ENCODE data around the gene APOC4.
A peak's percentile ranks its signal among the peaks of the same experiment; 100 is the strongest.

APOC4 gene

GRCh38 chr19:44955505-44956439 lies 13.7 kb downstream of the APOC4 start:
- CTCF ChIA-PET, result interaction anchor here (1.2 to 10.4 kb wide), 3 partner anchors 45 to 53 kb away, joined by 4 to 102 read pairs (median 4); partner anchors contain the start of gene APOE
- POLR2A ChIA-PET, result interaction anchor here (0.5 to 1.3 kb wide), 2 partner anchors 46 to 125 kb away, joined by 3 to 4 read pairs; no protein-coding TSS in a partner anchor

GRCh38 chr19:44957526-44957925 lies 15.5 kb downstream of the APOC4 start:
- WGBS (ENCODE audit: insufficient coverage), result 92% methylated on average over 3 of the region's 7 CpGs
- Histone ChIP-seq H3K4me3 (ENCODE audit: control insufficient read depth in 1 of 7, extremely low read depth in 1 of 7, insufficient read depth in 4 of 7, low read depth in 2 of 7, low read length in 6 of 7) (no peak overlapping the region), H3K4me1 (ENCODE audit: control extremely low read depth in 1 of 4, control insufficient read depth in 4 of 4, insufficient read depth in 4 of 4, low read length in 3 of 4) (peaks cover 14 to 36% (median 30%) of the 10 kb centered on the region in 4 experiments), H3K9me3 (ENCODE audit: control extremely low read depth in 1 of 5, control insufficient read depth in 4 of 5, insufficient read depth in 2 of 5, low read depth in 1 of 5, low read length in 4 of 5) (no peaks in the 10 kb centered on the region), H3K27ac (ENCODE audit: insufficient read depth in 1 of 2, low read depth in 1 of 2, low read length in 2 of 2, poor library complexity in 1 of 2, severe bottlenecking in 2 of 2) (peak overlapping the region in 1 of 2 experiments; percentile 17), H3K27me3 (replicated peaks in 2 of 5; ENCODE audit: control insufficient read depth in 4 of 5, insufficient read depth in 5 of 5, low read length in 4 of 5) (no peaks in the 10 kb centered on the region), H3K36me3 (ENCODE audit: control insufficient read depth in 4 of 4, insufficient read depth in 4 of 4, low read length in 3 of 4) (peaks cover 0 to 37% (median 16%) of the 10 kb centered on the region in 4 experiments)
- ChIA-PET CTCF (interaction anchor here (1.2 to 10.4 kb wide), 3 partner anchors 10 to 55 kb away, joined by 3 to 102 read pairs (median 3); partner anchors contain the start of gene APOE), POLR2A (no interaction called here)
- DNase-seq, result no peak

More at GRCh38 chr19:44955505-44956439, 13.7 kb downstream of the APOC4 start:
- Histone ChIP-seq H3K27me3 (replicated peaks in 2 of 5; ENCODE audit: control insufficient read depth in 4 of 5, insufficient read depth in 5 of 5, low read length in 4 of 5) (no peaks in the 10 kb centered on the region), H3K4me3 (ENCODE audit: control insufficient read depth in 1 of 7, extremely low read depth in 1 of 7, insufficient read depth in 4 of 7, low read depth in 2 of 7, low read length in 6 of 7) (peak overlapping the region; percentile 72 to 100 (median 93)), H3K9me3 (ENCODE audit: control extremely low read depth in 1 of 5, control insufficient read depth in 4 of 5, insufficient read depth in 2 of 5, low read depth in 1 of 5, low read length in 4 of 5) (no peaks in the 10 kb centered on the region), H3K27ac (ENCODE audit: insufficient read depth in 1 of 2, low read depth in 1 of 2, low read length in 2 of 2, poor library complexity in 1 of 2, severe bottlenecking in 2 of 2) (peak overlapping the region; percentile 91 to 95), H3K36me3 (ENCODE audit: control insufficient read depth in 4 of 4, insufficient read depth in 4 of 4, low read length in 3 of 4) (peaks cover 0 to 20% (median 4%) of the 10 kb centered on the region in 4 experiments), H3K4me1 (ENCODE audit: control extremely low read depth in 1 of 4, control insufficient read depth in 4 of 4, insufficient read depth in 4 of 4, low read length in 3 of 4) (peaks cover 14 to 36% (median 30%) of the 10 kb centered on the region in 4 experiments)
- WGBS (ENCODE audit: insufficient coverage), result 13% methylated on average over 25 of the region's 40 CpGs
- DNase-seq, result no peak

- ChIA-PET CTCF (interaction anchor here (1.0 to 10.4 kb wide), 4 partner anchors 10 to 55 kb away, joined by 3 to 102 read pairs (median 3); partner anchors contain the start of gene APOE), POLR2A (interaction anchor here (0.6 kb wide), 1 partner anchor 80 kb away, joined by 3 read pairs; no protein-coding TSS in a partner anchor)
- Histone ChIP-seq H3K27me3 (replicated peaks in 2 of 5; ENCODE audit: control insufficient read depth in 4 of 5, insufficient read depth in 5 of 5, low read length in 4 of 5) (no peaks in the 10 kb centered on the region), H3K4me3 (ENCODE audit: control insufficient read depth in 1 of 7, extremely low read depth in 1 of 7, insufficient read depth in 4 of 7, low read depth in 2 of 7, low read length in 6 of 7) (no peak overlapping the region), H3K9me3 (ENCODE audit: control extremely low read depth in 1 of 5, control insufficient read depth in 4 of 5, insufficient read depth in 2 of 5, low read depth in 1 of 5, low read length in 4 of 5) (no peaks in the 10 kb centered on the region), H3K36me3 (ENCODE audit: control insufficient read depth in 4 of 4, insufficient read depth in 4 of 4, low read length in 3 of 4) (peaks cover 0 to 37% (median 16%) of the 10 kb centered on the region in 4 experiments), H3K4me1 (ENCODE audit: control extremely low read depth in 1 of 4, control insufficient read depth in 4 of 4, insufficient read depth in 4 of 4, low read length in 3 of 4) (peaks cover 14 to 36% (median 30%) of the 10 kb centered on the region in 4 experiments), H3K27ac (ENCODE audit: insufficient read depth in 1 of 2, low read depth in 1 of 2, low read length in 2 of 2, poor library complexity in 1 of 2, severe bottlenecking in 2 of 2) (no peak overlapping the region)
- DNase-seq, result no peak
- WGBS (ENCODE audit: insufficient coverage), result 90% methylated on average over 3 of the region's 9 CpGs
Observed at GRCh38 chr19:44958090-44958489, 16.1 kb downstream of the APOC4 start.

- POLR2A ChIA-PET, result interaction anchor here (0.9 kb wide), 1 partner anchor 18 kb away, joined by 3 read pairs; no protein-coding TSS in a partner anchor
- CTCF ChIA-PET, result interaction anchor here (1.0 to 2.2 kb wide), 3 partner anchors 8 to 49 kb away, joined by 3 to 8 read pairs (median 5); no protein-coding TSS in a partner anchor
- H3K9me3 ChIP-seq (ENCODE audit: control extremely low read depth in 1 of 5, control insufficient read depth in 4 of 5, insufficient read depth in 2 of 5, low read depth in 1 of 5, low read length in 4 of 5), result no peaks in the 10 kb centered on the region
- peaks cover 9 to 24% (median 21%) of the 10 kb centered on the region in 4 experiments for H3K4me1 ChIP-seq (ENCODE audit: control extremely low read depth in 1 of 4, control insufficient read depth in 4 of 4, insufficient read depth in 4 of 4, low read length in 3 of 4)
- H3K27ac ChIP-seq (ENCODE audit: insufficient read depth in 1 of 2, low read depth in 1 of 2, low read length in 2 of 2, poor library complexity in 1 of 2, severe bottlenecking in 2 of 2), result peak overlapping the region; percentile 29 to 40
- H3K36me3 ChIP-seq (ENCODE audit: control insufficient read depth in 4 of 4, insufficient read depth in 4 of 4, low read length in 3 of 4), result peaks cover 2 to 40% (median 21%) of the 10 kb centered on the region in 4 experiments
- H3K4me3 ChIP-seq (ENCODE audit: control insufficient read depth in 1 of 7, extremely low read depth in 1 of 7, insufficient read depth in 4 of 7, low read depth in 2 of 7, low read length in 6 of 7), result no peak overlapping the region
- no peak for DNase-seq
- no peaks in the 10 kb centered on the region for H3K27me3 ChIP-seq (replicated peaks in 2 of 5; ENCODE audit: control insufficient read depth in 4 of 5, insufficient read depth in 5 of 5, low read length in 4 of 5)
- WGBS (ENCODE audit: insufficient coverage), result 96% methylated on average over 5 of the region's 5 CpGs
Observed at GRCh38 chr19:44959691-44960090, 17.7 kb downstream of the APOC4 start.

GRCh38 chr19:44960906-44961728 lies 19.1 kb downstream of the APOC4 start:
- Histone ChIP-seq H3K36me3 (ENCODE audit: control insufficient read depth in 4 of 4, insufficient read depth in 4 of 4, low read length in 3 of 4) (peaks cover 5 to 44% (median 26%) of the 10 kb centered on the region in 4 experiments), H3K9me3 (ENCODE audit: control extremely low read depth in 1 of 5, control insufficient read depth in 4 of 5, insufficient read depth in 2 of 5, low read depth in 1 of 5, low read length in 4 of 5) (no peaks in the 10 kb centered on the region), H3K27me3 (replicated peaks in 2 of 5; ENCODE audit: control insufficient read depth in 4 of 5, insufficient read depth in 5 of 5, low read length in 4 of 5) (no peaks in the 10 kb centered on the region), H3K27ac (ENCODE audit: insufficient read depth in 1 of 2, low read depth in 1 of 2, low read length in 2 of 2, poor library complexity in 1 of 2, severe bottlenecking in 2 of 2) (peak overlapping the region; percentile 18 to 62), H3K4me3 (ENCODE audit: control insufficient read depth in 1 of 7, extremely low read depth in 1 of 7, insufficient read depth in 4 of 7, low read depth in 2 of 7, low read length in 6 of 7) (no peak overlapping the region), H3K4me1 (ENCODE audit: control extremely low read depth in 1 of 4, control insufficient read depth in 4 of 4, insufficient read depth in 4 of 4, low read length in 3 of 4) (peaks cover 5 to 20% (median 15%) of the 10 kb centered on the region in 4 experiments)
- ChIA-PET CTCF (interaction anchor here (1.3 to 2.2 kb wide), 2 partner anchors 10 to 50 kb away, joined by 5 to 8 read pairs; no protein-coding TSS in a partner anchor), POLR2A (interaction anchor here (1.1 kb wide), 1 partner anchor 10 kb away, joined by 3 read pairs; no protein-coding TSS in a partner anchor)
- no peak for DNase-seq
- 69% methylated on average over 5 of the region's 8 CpGs for WGBS (ENCODE audit: insufficient coverage)

- CTCF ChIA-PET, result no interaction called here
- no peak for DNase-seq
- H3K4me1 ChIP-seq (ENCODE audit: control extremely low read depth in 1 of 4, control insufficient read depth in 4 of 4, insufficient read depth in 4 of 4, low read length in 3 of 4), result peaks cover 0 to 13% (median 8%) of the 10 kb centered on the region in 4 experiments
Observed at GRCh38 chr19:44961821-44962220, 19.8 kb downstream of the APOC4 start.

More at GRCh38 chr19:44961821-44962220, 19.8 kb downstream of the APOC4 start:
- POLR2A ChIA-PET, result interaction anchor here (1.1 kb wide), 1 partner anchor 9 kb away, joined by 3 read pairs; no protein-coding TSS in a partner anchor
- Histone ChIP-seq H3K27me3 (replicated peaks in 2 of 5; ENCODE audit: control insufficient read depth in 4 of 5, insufficient read depth in 5 of 5, low read length in 4 of 5) (no peaks in the 10 kb centered on the region), H3K9me3 (ENCODE audit: control extremely low read depth in 1 of 5, control insufficient read depth in 4 of 5, insufficient read depth in 2 of 5, low read depth in 1 of 5, low read length in 4 of 5) (no peaks in the 10 kb centered on the region), H3K27ac (ENCODE audit: insufficient read depth in 1 of 2, low read depth in 1 of 2, low read length in 2 of 2, poor library complexity in 1 of 2, severe bottlenecking in 2 of 2) (peak overlapping the region in 1 of 2 experiments; percentile 62), H3K4me3 (ENCODE audit: control insufficient read depth in 1 of 7, extremely low read depth in 1 of 7, insufficient read depth in 4 of 7, low read depth in 2 of 7, low read length in 6 of 7) (no peak overlapping the region), H3K36me3 (ENCODE audit: control insufficient read depth in 4 of 4, insufficient read depth in 4 of 4, low read length in 3 of 4) (peaks cover 5 to 48% (median 28%) of the 10 kb centered on the region in 4 experiments)
- WGBS (ENCODE audit: insufficient coverage), result 100% methylated on average over 3 of the region's 8 CpGs

All from common myeloid progenitor, CD34-positive (primary cell).